Neuronal stem cell (in vitro differentiated cells): ENCODE results near the gene DVL3.
A peak's percentile ranks its signal among the peaks of the same experiment; 100 is the strongest.

ENCODE experiments used
- DNase-seq: peaks from one replicate; pipeline ENCODE4 v3.0.0-alpha.2; 2013; ENCODE audit warnings: low spot score
- H2AFZ ChIP-seq: one replicate; pipeline ENCODE4 v1.6.1; 2013; ENCODE audit warnings: mild to moderate bottlenecking, low read length, inconsistent platforms
- H2AK5ac ChIP-seq: 2 replicates; pipeline ENCODE4 v1.6.1; 2013; ENCODE audit warnings: low read depth, mild to moderate bottlenecking, inconsistent platforms, low read length, moderate library complexity, mixed read lengths
- H2BK120ac ChIP-seq: 2 replicates; pipeline ENCODE4 v1.6.1; 2013; ENCODE audit warnings: low read depth, mild to moderate bottlenecking, inconsistent platforms, low read length, moderate library complexity, mixed read lengths
- H2BK12ac ChIP-seq: one replicate; pipeline ENCODE4 v1.6.1; 2013; ENCODE audit warnings: low read length, inconsistent platforms
- H2BK15ac ChIP-seq: 2 replicates; pipeline ENCODE4 v1.6.1; 2013; ENCODE audit warnings: mild to moderate bottlenecking, low read length, inconsistent platforms, mixed read lengths
- H2BK5ac ChIP-seq: one replicate; pipeline ENCODE4 v1.6.1; 2013; ENCODE audit warnings: inconsistent platforms, mild to moderate bottlenecking, low read length, moderate library complexity
- H3K14ac ChIP-seq: one replicate; pipeline ENCODE4 v1.6.1; 2013; ENCODE audit warnings: low read length, inconsistent platforms
- H3K18ac ChIP-seq: 2 replicates; pipeline ENCODE4 v1.6.1; 2013; ENCODE audit warnings: low read length, inconsistent platforms
- H3K23ac ChIP-seq: 2 replicates; pipeline ENCODE4 v1.6.1; 2013; ENCODE audit warnings: low read depth, mild to moderate bottlenecking, mixed read lengths, low read length, inconsistent platforms; ENCODE audit not compliant: poor library complexity
- H3K27ac ChIP-seq: replicated peaks from 3 replicates; pipeline ENCODE4 v1.5.1; 2013; ENCODE audit warnings: low read length, inconsistent platforms
- H3K27me3 ChIP-seq, 3 experiments: 2 replicates each; pipeline ENCODE4 v1.6.1; 2013; ENCODE audit warnings: low read length in 3 of 3, mild to moderate bottlenecking in 2 of 3, inconsistent platforms in 1 of 3, low read depth in 1 of 3, mixed read lengths in 1 of 3, moderate library complexity in 1 of 3; ENCODE audit not compliant: control insufficient read depth in 3 of 3, insufficient read depth in 3 of 3
- H3K36me3 ChIP-seq, 2 donors: replicated peaks in 1 of 2; 2 replicates each; pipeline ENCODE4 v1.6.1; 2013; ENCODE audit warnings: low read length in 2 of 2; ENCODE audit not compliant: control insufficient read depth in 2 of 2, insufficient read depth in 2 of 2
- H3K4ac ChIP-seq: 2 replicates; pipeline ENCODE4 v1.6.1; 2013; ENCODE audit warnings: inconsistent platforms, mild to moderate bottlenecking, low read length, moderate library complexity
- H3K4me1 ChIP-seq, 2 donors: 1 replicate in 1 of 2; 2 replicates in 1 of 2; pipeline ENCODE4 v1.6.1; 2013; ENCODE audit warnings: low read length in 2 of 2, low read depth in 1 of 2; ENCODE audit not compliant: control insufficient read depth in 2 of 2, insufficient read depth in 1 of 2
- H3K4me2 ChIP-seq: one replicate; pipeline ENCODE4 v1.6.1; 2013; ENCODE audit warnings: mild to moderate bottlenecking, low read length, inconsistent platforms; ENCODE audit not compliant: insufficient read depth, poor library complexity, severe bottlenecking
- H3K4me3 ChIP-seq, 2 donors: 2 replicates each; pipeline ENCODE4 v1.5.1; 2013; ENCODE audit warnings: low read length in 2 of 2, mild to moderate bottlenecking in 2 of 2, inconsistent platforms in 1 of 2, moderate library complexity in 1 of 2
- H3K79me1 ChIP-seq: one replicate; pipeline ENCODE4 v1.6.1; 2013; ENCODE audit warnings: low read depth, mild to moderate bottlenecking, inconsistent platforms, low read length, moderate library complexity
- H3K9ac ChIP-seq: one replicate; pipeline ENCODE4 v1.6.1; 2013; ENCODE audit warnings: mild to moderate bottlenecking, low read depth, low read length, inconsistent platforms; ENCODE audit not compliant: poor library complexity
- H3K9me3 ChIP-seq, 2 donors: replicated peaks in 1 of 2; 2 replicates each; pipeline versions ENCODE3 to v1.6.1; 2013; ENCODE audit warnings: low read length in 2 of 2, mild to moderate bottlenecking in 2 of 2, inconsistent platforms in 1 of 2, low read depth in 1 of 2, mixed read lengths in 1 of 2, moderate library complexity in 1 of 2; ENCODE audit not compliant: control insufficient read depth in 2 of 2, insufficient read depth in 1 of 2
- H4K8ac ChIP-seq: one replicate; pipeline ENCODE4 v1.6.1; 2013; ENCODE audit warnings: low read depth, mild to moderate bottlenecking, inconsistent platforms, low read length, moderate library complexity
- H4K91ac ChIP-seq: one replicate; pipeline ENCODE4 v1.6.1; 2013; ENCODE audit warnings: low read length, low read depth, mild to moderate bottlenecking, inconsistent platforms; ENCODE audit not compliant: poor library complexity
- WGBS, 2 donors: extraction: QIAGEN DNeasy Blood & Tissue Kit; methylation state at CpG; one replicate each; pipeline ENCODE4 v1.1.7; 2013; ENCODE audit warnings: missing lambda C conversion rate in 2 of 2, mixed read lengths in 1 of 2; ENCODE audit not compliant: insufficient read length in 2 of 2, insufficient replicate concordance in 1 of 2; ENCODE audit errors: extremely low coverage in 2 of 2; 5-methylcytosine and 5-hydroxymethylcytosine counted together

DVL3 gene

GRCh38 chr3:184135911-184136260 lies 19.3 kb upstream of the DVL3 start:
- no peak overlapping the region for H3K27ac ChIP-seq
- no peak for DNase-seq
- no peak overlapping the region for H3K4ac ChIP-seq
- H2BK12ac ChIP-seq, result no peak overlapping the region
- H3K14ac ChIP-seq, result no peak overlapping the region
- H3K9ac ChIP-seq, result no peak overlapping the region
- no peak overlapping the region for H4K8ac ChIP-seq
- no peak overlapping the region for H4K91ac ChIP-seq
- peak overlapping the region; percentile 76 for H3K4me2 ChIP-seq
- H3K4me3 ChIP-seq, result peak overlapping the region; percentile 96 to 99
- no CpG with 5 or more reads among the region's 9 CpGs for WGBS, 2 donors
- peaks cover 5 to 10% of the 10 kb centered on the region in 2 donors for H3K4me1 ChIP-seq
- H3K79me1 ChIP-seq, result no peaks in the 10 kb centered on the region
- no peak overlapping the region for H3K23ac ChIP-seq
- no peaks in the 10 kb centered on the region for H3K9me3 ChIP-seq
- H2BK5ac ChIP-seq, result no peak overlapping the region
- no peak overlapping the region for H3K18ac ChIP-seq
- no peak overlapping the region for H2BK15ac ChIP-seq
- H3K27me3 ChIP-seq, result peaks cover 0 to 4% (median 0%) of the 10 kb centered on the region in 3 experiments
- H3K36me3 ChIP-seq, result peaks cover 11 to 34% of the 10 kb centered on the region in 2 donors
- H2AFZ ChIP-seq, result peak overlapping the region; percentile 94
- H2AK5ac ChIP-seq, result no peak overlapping the region
- no peak overlapping the region for H2BK120ac ChIP-seq

DNA sequence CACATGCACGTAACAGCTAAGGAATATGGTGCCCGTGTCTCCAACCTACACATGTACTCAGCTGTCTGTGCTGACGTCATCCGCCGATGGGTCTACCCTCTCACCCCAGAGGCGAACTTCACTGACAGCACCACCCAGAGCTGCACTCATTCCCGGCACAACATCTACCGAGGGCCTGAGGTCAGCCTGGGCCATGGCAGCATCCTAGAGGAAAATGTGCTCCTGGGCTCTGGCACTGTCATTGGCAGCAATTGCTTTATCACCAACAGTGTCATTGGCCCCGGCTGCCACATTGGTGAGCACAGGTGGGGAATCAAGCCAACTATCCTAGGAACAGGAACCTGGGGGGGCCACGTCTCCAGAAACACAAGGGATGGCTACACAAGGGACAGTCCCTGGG lies 14.7 kb upstream of the DVL3 start:
- no peak overlapping the region for H2BK12ac ChIP-seq
- H3K14ac ChIP-seq, result no peak overlapping the region
- H3K4me3 ChIP-seq, result no peak overlapping the region
- no peak overlapping the region for H3K23ac ChIP-seq
- no peaks in the 10 kb centered on the region for H3K79me1 ChIP-seq
- H2AFZ ChIP-seq, result no peak overlapping the region
- no peak overlapping the region for H2BK5ac ChIP-seq
- H3K4me1 ChIP-seq, result peaks cover 2 to 9% of the 10 kb centered on the region in 2 donors
- H3K9me3 ChIP-seq, result no peaks in the 10 kb centered on the region
- no peak overlapping the region for H3K27ac ChIP-seq
- H2BK15ac ChIP-seq, result no peak overlapping the region
- no peak for DNase-seq
- no peak overlapping the region for H3K4me2 ChIP-seq
- H3K18ac ChIP-seq, result no peak overlapping the region
- no peaks in the 10 kb centered on the region for H3K27me3 ChIP-seq
- no peak overlapping the region for H4K8ac ChIP-seq
- no peak overlapping the region for H4K91ac ChIP-seq
- H3K36me3 ChIP-seq, result peaks cover 48 to 79% of the 10 kb centered on the region in 2 donors
- H3K9ac ChIP-seq, result no peak overlapping the region
- no peak overlapping the region for H3K4ac ChIP-seq
- WGBS, 2 donors, result no CpG with 5 or more reads among the region's 10 CpGs
- no peak overlapping the region for H2AK5ac ChIP-seq
- H2BK120ac ChIP-seq, result no peak overlapping the region

DNA sequence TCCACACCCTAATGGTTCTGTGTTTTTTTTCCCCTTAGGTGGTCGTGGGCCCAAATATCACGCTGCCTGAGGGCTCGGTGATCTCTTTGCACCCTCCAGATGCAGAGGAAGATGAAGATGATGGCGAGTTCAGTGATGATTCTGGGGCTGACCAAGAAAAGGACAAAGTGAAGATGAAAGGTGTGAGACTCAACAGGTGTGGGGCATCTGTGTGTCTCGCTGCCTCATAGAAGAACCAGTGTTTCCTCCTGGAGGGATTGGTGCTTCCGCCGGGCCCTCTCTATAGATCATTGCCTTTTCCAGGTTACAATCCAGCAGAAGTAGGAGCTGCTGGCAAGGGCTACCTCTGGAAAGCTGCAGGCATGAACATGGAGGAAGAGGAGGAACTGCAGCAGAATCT lies 13.0 kb upstream of the DVL3 start:
- Histone ChIP-seq H3K27ac (no peak overlapping the region), H3K4me2 (no peak overlapping the region), H2BK15ac (no peak overlapping the region), H3K27me3 (no peaks in the 10 kb centered on the region), H4K8ac (no peak overlapping the region), H3K36me3 (peaks cover 48 to 87% of the 10 kb centered on the region in 2 donors), H2AK5ac (no peak overlapping the region), H3K18ac (no peak overlapping the region), H4K91ac (no peak overlapping the region), H3K4me1 (no peaks in the 10 kb centered on the region), H3K9me3 (no peaks in the 10 kb centered on the region), H3K4ac (no peak overlapping the region), H2BK120ac (no peak overlapping the region), H3K4me3 (no peak overlapping the region), H3K23ac (no peak overlapping the region), H3K14ac (no peak overlapping the region), H3K79me1 (no peaks in the 10 kb centered on the region), H2AFZ (no peak overlapping the region), H2BK5ac (no peak overlapping the region), H2BK12ac (no peak overlapping the region), H3K9ac (no peak overlapping the region)
- no CpG with 5 or more reads among the region's 7 CpGs for WGBS, 2 donors
- no peak for DNase-seq

DNA sequence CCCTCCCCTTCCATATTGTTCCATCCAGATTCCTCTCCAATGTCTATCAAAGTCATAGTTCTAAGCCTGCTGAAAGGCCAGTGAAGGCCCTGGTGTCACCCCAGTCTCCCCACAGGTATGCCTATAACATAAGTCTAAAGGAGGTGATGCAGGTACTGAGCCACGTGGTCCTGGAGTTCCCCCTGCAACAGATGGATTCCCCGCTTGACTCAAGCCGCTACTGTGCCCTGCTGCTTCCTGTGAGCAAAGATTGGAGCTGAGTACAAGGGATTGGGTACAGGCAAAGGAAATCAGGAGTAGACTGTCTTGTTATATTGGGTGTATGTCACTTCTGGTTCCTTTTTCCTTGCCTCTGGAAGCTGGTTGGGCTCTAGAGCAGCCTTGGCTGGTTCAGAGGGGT lies 11.8 kb upstream of the DVL3 start:
- no CpG with 5 or more reads among the region's 3 CpGs for WGBS, 2 donors

More for the DNA sequence above, 11.8 kb upstream of the DVL3 start:
- Histone ChIP-seq H3K4me1 (no peaks in the 10 kb centered on the region), H2BK12ac (no peak overlapping the region), H2BK15ac (no peak overlapping the region), H3K14ac (no peak overlapping the region), H3K4me2 (no peak overlapping the region), H3K4me3 (peak overlapping the region in 1 of 2 donors; percentile 67), H3K9ac (no peak overlapping the region), H3K9me3 (no peaks in the 10 kb centered on the region), H3K27ac (no peak overlapping the region), H2AFZ (no peak overlapping the region), H2AK5ac (no peak overlapping the region), H3K4ac (no peak overlapping the region), H2BK120ac (no peak overlapping the region), H3K23ac (no peak overlapping the region), H2BK5ac (no peak overlapping the region), H3K36me3 (peaks cover 44 to 76% of the 10 kb centered on the region in 2 donors), H4K91ac (no peak overlapping the region), H4K8ac (no peak overlapping the region), H3K18ac (no peak overlapping the region), H3K27me3 (no peaks in the 10 kb centered on the region), H3K79me1 (no peaks in the 10 kb centered on the region)
- no peak for DNase-seq
